AG08396 (cell line): Measurements from ENCODE around the gene CDH4.

ENCODE experiments used
- DNase-seq: peaks from one replicate; pipeline ENCODE4 v3.0.0; 2012; ENCODE audit warnings: low spot score, mixed read lengths

CDH4 gene

DNA sequence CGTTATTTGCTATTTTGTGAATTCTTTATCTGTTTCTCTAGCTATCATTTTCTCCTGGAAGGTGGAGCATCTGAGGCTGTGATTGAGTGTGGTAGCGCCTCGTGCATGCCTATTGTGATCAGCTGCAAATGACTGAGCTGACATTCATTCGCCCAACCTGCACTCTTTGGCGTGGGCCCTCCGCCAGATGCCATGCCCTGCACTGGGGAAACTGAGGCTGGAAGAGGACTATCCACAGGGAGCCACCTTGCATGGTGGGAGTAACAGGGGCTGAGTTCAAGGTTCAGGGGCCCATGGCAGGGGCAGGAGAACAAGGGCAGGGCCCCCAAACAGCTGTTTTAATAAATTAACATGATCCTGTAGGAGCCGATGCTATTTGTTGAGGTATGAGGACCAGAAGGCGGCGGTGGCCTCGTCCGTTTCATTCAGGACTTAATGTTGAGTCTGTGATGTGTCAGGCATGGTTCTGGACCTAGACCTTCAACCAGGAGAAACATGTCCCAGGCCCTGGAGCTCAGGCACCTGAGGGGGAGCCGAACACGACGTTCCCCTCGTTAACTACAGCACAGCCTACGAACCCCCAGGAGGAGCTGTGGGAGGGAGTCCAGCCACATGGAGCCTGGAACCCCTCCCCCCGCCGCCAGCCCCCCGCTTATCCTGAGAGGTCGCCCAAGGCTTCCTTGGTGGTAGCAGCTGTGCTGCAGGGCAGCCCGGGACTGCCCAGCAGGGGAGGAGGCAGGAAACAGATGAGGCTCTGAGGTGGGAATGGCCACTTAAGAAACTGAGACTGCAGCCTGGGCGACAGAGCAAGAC lies 242.9 kb downstream of the CDH4 start:
- DNase-seq, result no peak

DNA sequence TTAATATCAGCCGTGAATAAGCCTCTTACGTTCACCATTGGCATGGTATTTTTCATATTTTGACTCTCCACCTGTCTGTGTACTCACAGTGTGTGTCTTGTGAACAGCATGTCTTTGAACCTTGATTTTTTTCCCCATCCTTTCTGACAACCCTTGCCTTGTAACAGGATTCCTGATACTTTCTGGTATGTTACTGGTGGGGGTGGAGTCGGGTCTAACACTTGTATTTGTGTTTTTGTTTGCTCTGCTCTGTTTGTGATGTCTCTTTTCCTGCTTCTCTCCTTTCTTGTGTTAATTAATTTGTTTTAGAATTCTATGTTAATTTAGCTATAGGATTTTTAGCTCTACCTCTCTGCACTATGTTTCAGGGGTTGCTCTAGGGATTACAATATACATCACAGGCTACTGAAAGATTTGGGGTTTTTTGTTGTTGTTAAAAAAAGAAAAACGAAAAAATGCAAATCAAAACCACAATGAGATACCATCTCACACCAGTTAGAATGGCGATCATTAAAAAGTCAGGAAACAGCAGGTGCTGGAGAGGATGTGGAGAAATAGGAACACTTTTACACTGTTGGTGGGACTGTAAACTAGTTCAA lies 245.1 kb downstream of the CDH4 start:
- DNase-seq, result no peak

DNA sequence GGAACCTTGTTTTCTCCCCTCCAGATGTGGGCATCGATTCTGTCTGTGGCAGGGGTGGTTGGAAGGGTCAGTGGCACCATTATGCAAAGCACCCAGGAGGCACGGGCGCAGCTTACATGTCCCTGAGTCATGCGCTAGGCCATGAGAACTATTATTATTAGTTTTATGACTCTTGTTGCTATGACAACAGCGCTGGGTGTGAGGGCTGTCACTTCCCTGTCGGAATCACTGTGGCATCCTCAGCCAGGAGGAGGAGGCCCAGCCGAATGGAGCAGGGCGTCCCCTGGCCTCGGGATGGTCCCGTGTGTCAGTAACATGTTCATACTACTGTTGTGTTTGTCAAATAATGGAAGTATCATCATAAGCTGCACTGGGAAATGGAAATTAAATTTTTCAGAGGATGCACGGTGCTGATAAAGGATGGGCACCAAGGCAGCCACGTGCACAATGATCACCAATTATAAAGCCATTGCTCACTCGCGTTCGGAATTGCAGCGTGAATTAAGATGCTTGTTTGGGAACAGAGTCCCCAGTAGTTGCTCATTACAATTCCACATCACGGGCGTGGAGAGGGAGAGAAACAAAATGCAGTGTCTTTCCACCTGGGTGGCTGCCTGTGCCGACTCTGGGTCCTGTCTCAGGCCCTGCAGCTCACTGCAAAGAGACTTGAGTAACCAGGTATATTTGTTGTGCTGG lies 247.9 kb downstream of the CDH4 start:
- DNase-seq, result no peak

DNA sequence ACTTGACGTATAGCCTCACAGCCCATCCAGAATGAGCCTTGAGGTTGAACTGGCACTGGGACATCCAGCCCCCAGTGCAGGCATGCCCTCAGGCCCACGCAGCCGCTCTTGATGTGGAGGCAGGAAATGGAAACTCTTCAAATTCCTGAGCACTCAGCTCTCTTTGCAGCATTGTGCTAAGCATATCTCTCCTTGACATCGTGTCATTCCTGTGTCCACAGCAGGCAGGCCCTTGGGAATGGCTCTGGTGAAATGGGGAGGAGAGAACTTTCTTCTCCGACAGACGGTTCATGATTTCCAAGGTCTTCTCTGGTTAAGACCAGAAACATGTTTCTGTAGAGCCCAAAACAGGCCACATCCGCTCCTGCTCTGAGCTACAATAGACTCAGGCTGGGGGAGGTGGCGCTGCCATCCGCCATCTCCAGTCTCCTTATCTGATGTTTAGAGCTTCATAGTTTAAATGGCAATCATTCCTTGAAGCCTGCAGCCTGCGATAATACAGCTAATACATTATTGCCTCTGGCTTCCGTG lies 248.8 kb downstream of the CDH4 start:
- DNase-seq, result peak; percentile 36

GRCh38 chr20:61502433-61502832 lies 250.4 kb downstream of the CDH4 start:
- DNase-seq, result peak; percentile 22

DNA sequence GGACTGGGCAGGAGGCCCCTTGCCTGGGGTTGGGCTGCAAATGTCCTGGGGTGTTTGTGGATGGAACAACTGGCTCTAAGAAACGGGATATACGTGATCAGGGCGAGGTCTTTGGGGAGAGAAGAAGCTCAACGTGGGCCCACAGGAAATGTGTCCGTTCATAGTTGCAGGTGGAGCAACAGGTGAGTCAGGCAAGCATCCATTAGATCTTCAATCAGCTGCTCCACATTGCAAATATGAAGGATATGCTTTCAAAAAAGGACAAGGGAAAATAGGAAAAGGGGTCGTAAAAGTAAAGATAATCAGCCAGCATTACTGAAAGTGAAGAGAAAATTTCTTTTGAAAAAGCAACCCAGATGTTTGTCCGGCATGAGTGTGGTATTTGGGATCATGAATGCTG lies 251.0 kb downstream of the CDH4 start:
- DNase-seq, result no peak

DNA sequence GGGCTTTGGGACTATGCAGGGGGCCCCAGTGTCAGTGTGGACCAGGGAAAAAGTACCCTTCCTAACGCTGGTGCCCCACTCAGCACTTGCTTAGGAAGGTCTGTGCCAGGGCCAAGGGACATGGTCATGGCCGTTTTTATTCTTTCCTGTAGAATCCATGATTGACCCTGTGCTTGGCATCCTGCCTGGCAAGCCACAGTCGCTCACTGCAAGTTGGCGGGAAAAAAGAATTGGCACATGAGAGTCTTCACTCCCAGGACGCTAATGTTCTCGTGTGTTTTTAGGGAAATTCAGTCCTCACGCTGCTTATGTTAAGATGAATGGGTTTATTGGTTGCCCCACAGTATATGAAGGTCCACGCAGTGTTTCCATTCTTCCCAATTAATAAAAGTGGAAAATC lies 253.4 kb downstream of the CDH4 start:
- no peak for DNase-seq

DNA sequence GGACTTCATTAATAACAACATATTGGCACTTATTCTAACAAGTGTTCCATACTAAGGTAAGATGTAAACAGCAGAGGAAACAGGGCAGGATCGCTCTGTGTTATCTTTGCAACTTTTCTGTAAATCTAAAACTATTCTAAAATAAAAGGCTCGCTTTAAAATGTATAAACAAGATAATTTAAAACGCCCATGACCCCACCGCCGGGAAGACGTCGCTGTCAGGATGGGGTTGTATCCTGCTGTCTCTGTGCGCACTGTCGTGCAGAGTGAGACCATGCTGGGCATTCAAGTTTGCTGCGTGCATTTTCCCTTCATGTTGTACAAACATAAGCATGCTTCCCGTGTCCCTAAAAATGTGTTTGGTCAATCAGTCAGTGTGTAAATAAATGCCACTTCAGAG lies 255.7 kb downstream of the CDH4 start:
- no peak for DNase-seq

DNA sequence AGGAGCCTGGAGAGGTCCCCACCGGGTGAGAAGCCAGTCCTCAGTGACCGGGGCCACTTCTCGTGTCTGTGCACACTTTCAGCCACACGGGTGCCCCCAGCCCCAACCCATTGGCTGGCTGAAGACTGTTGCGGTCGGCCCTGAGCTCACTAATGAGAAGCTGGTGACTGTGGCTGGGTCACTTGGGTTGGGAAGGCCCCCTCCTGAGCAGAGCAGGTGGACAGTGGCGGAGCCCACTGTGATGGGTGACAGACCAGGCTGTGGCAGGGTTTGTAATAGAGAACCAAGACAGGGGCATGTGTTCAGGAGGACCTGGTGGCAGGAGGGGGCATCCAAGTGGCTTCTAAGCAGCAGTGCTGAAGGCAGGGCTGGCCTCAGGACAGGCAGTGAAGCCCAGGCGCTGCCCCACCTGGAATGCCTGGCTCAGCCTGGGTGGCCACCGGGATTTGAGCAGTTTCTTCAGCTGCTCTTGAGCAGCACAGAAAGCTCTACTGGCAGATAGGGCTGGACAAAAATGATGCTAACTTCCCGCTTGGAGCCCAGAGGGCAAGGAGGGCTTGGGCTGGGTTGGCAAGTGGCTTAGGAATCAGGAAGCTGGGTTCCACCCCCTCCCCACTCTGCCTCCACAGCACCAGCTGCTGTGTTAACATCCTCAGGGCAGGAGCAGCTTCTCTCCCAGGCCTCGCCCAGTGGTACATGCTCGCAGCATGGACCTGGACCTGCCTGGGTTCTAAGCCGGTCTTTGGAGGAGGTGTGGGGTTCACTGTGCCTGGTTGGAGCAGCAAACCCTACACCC lies 256.4 kb downstream of the CDH4 start:
- no peak for DNase-seq

DNA sequence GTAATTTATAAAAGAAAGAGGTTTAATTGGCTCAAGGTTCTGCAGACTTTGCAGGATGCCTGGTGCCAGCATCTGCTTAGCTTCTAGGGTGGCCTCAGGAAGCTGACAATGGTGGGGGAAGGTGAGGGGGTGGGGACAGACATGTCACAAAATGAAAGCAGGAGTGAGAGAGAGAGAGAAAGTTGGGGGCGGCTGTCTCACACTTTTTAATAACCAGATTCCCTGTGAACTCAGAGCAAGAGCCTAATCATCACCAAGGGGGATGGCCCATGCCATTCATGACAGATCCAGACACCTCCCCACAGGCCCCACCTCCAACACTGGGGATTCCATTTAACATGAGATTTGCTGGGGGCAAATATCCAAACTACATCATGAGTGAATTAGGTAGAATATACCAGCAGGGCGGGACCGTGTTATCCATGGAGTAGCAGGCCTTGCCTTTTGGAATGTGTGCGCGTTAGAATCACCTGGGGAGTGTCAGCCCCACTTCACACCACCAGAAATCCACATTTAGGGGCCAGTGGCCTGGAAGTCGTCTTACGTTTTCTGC lies 258.8 kb downstream of the CDH4 start:
- no peak for DNase-seq

DNA sequence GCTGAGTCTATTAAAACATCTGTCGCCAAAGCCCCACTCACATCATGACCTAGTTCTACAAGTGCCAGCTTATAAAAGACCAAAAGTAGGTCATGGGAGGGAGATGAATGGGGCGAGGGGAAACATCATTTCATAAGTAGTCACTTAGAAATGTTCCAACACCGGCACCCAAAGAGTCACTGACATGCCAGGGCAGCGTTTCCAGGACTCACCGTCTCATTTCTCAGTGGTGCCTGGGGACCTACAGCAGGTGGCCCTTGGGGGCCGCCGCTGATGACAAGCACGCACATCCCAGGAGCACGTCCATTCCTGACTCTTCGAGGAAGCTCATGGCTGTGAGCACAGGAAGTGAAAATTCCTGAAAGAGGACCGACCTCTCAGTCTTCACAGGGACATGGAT lies 260.4 kb downstream of the CDH4 start:
- no peak for DNase-seq

- no peak for DNase-seq
Observed at GRCh38 chr20:61513124-61514017, 261.3 kb downstream of the CDH4 start.

DNA sequence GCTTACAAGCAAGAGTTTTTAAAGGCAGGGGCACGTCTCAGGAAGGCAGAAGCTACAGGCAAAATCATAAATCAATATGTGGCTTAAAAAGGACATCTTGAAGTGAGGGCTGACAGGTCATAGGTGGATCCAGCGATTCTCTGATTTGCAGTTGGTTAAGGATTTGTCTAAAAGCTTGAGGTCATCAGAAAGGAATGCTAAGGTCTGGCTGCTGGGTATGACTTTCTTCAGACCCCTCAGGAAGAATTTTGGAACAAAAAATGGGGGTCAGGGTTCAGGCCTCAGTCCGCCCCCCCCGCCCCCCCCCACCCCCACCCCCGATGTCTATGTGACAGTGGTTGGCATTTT lies 261.9 kb downstream of the CDH4 start:
- no peak for DNase-seq

GRCh38 chr20:61514396-61514795 lies 262.3 kb downstream of the CDH4 start:
- DNase-seq, result no peak

DNA sequence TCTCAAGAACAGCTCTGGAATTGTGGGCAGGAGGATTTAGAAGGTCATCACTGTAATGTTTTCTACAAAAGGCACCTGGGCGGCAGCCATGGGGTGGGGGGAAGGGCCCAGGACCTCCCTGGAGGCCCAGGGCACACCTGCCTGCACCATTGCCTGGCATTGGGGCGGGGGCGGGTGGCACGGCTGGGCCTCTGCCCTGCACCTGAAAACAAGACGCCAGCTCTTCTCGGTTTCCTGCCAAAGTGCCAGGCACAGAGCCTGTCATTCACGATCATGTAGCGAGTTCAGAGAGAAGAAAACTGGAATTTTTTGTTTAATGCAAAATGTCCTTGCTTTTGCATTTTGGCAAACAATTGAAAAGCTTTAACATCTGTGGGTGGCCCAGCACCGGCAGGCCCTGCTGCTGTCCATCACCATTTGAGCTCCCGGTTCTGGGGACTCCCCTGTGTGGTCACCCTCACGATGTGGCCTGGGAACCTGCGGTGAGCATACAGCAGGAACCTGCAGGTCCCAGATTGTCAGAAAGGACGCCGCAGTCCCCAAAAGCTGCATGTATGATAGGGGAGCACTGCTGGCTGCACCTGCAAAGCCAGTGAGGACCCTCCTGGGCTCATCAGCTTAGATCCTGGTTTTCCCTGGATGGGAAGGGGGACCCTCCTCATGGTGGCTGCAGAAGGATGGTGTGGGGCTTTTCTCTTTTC lies 262.9 kb downstream of the CDH4 start:
- DNase-seq, result no peak

GRCh38 chr20:61515922-61516321 lies 263.9 kb downstream of the CDH4 start:
- no peak for DNase-seq

- DNase-seq, result peak; percentile 69
Observed at GRCh38 chr20:61516346-61517208, 264.5 kb downstream of the CDH4 start.

GRCh38 chr20:61517419-61517818 lies 265.4 kb downstream of the CDH4 start:
- DNase-seq, result no peak

DNA sequence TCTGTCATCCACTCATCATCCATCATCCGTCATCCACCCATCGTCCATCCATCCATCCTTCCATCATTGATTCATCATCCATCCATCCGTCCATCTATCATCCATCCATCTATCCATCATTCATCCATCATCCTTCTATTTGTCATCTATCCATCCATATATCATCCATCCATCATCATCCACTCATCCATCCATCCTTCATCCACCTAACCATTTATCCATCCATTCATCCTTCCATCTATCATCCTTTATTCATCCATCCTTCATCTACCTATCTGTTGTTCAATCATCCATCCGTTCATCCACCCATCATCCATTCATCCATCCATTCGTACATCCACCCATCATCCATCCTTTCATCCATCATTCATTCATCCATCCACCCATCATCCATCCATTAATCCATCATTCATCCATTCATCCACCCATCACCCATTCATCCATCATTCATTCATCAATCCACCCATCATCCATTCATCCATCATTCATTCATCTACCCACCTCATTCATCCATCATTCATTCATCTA lies 266.4 kb downstream of the CDH4 start:
- no peak for DNase-seq
